DOHH2 (cell line): ENCODE results near the gene CCDC24.

Experiments used
- EZH2phosphoT487 ChIP-seq: fragments of 200-600 bp; sonication (generic); IDR thresholded peaks from 2 replicates; pipeline ENCODE4 v1.6.1; 2017; ENCODE audit warnings: borderline replicate concordance, mild to moderate bottlenecking, antibody characterized with exemption, low read length, moderate library complexity, mixed read lengths
- TF ChIP-seq, protein P1 (sequence below): fragments of 200-600 bp; sonication (generic); IDR thresholded peaks from one replicate; pipeline ENCODE4 v1.5.1; 2014; ENCODE audit warnings: antibody characterized with exemption, mild to moderate bottlenecking, low read depth, low read length; ENCODE audit not compliant: poor library complexity, severe bottlenecking

DNA sequence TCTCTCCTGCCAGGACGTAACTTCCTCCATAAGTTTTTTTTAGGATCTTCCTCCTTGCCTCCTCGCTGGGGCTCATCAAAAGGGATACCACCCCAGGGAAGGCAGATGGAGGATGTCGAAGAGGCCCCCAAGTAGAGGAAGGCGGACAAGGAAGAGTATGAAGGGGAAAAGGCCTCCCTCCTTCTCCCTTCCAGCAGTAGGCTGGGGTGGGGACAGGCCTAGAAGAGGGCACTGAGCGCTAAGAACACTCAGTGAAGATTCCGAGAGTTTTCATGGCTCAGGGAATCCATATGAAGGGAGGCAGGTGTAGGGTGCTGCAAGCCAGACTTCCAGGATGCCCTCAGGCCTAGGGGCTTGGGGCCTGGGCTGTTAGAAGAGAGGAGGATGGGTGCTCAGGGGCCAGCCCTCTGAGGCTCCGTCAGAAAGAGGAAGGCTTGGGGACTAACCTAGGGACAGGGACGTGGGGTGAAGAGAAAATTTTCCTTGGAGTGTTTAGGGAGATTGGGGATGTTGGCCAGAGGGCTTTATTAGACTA is 41.7 kb downstream of the CCDC24 start:
- TF ChIP-seq, protein P1, sequence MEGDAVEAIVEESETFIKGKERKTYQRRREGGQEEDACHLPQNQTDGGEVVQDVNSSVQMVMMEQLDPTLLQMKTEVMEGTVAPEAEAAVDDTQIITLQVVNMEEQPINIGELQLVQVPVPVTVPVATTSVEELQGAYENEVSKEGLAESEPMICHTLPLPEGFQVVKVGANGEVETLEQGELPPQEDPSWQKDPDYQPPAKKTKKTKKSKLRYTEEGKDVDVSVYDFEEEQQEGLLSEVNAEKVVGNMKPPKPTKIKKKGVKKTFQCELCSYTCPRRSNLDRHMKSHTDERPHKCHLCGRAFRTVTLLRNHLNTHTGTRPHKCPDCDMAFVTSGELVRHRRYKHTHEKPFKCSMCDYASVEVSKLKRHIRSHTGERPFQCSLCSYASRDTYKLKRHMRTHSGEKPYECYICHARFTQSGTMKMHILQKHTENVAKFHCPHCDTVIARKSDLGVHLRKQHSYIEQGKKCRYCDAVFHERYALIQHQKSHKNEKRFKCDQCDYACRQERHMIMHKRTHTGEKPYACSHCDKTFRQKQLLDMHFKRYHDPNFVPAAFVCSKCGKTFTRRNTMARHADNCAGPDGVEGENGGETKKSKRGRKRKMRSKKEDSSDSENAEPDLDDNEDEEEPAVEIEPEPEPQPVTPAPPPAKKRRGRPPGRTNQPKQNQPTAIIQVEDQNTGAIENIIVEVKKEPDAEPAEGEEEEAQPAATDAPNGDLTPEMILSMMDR = no peak
- TF ChIP-seq EZH2phosphoT487 = no peak
